ENCODE results near the gene CLDN12.
A peak's percentile ranks its signal among the peaks of the same experiment; 100 is the strongest.

The CLDN12 gene

DNA sequence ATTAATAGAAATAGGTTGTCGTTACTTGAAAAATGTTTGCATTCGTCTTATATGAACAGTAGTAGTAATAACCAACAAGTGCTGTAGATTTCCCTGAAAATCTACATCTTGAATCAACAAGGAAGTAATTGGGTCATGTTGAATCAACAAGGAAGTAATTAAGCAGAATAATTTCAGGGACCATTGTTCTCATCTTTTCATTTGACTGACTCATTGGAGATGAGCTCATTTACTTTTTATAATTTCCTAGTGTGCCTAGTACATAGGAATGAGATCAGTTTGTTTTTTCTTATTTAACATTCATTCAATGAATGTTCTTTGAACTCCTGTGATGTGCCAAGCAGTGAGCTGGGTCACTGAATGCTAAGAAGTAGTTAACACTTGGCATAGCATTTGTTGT lies 8.2 kb downstream of the CLDN12 start (continued):
- TF ChIP-seq, protein P1, sequence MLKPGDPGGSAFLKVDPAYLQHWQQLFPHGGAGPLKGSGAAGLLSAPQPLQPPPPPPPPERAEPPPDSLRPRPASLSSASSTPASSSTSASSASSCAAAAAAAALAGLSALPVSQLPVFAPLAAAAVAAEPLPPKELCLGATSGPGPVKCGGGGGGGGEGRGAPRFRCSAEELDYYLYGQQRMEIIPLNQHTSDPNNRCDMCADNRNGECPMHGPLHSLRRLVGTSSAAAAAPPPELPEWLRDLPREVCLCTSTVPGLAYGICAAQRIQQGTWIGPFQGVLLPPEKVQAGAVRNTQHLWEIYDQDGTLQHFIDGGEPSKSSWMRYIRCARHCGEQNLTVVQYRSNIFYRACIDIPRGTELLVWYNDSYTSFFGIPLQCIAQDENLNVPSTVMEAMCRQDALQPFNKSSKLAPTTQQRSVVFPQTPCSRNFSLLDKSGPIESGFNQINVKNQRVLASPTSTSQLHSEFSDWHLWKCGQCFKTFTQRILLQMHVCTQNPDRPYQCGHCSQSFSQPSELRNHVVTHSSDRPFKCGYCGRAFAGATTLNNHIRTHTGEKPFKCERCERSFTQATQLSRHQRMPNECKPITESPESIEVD (tag by site-specific recombination; IDR thresholded peaks at IDR 0.05), result peak; percentile 49
- TF ChIP-seq ZNF184 (tag by site-specific recombination; IDR thresholded peaks at IDR 0.05) (0 out of 2 replicates have a peak, but pooled peaks have one; percentile 17), YY2 (tag by site-specific recombination; IDR thresholded peaks at IDR 0.05) (no peak)

DNA sequence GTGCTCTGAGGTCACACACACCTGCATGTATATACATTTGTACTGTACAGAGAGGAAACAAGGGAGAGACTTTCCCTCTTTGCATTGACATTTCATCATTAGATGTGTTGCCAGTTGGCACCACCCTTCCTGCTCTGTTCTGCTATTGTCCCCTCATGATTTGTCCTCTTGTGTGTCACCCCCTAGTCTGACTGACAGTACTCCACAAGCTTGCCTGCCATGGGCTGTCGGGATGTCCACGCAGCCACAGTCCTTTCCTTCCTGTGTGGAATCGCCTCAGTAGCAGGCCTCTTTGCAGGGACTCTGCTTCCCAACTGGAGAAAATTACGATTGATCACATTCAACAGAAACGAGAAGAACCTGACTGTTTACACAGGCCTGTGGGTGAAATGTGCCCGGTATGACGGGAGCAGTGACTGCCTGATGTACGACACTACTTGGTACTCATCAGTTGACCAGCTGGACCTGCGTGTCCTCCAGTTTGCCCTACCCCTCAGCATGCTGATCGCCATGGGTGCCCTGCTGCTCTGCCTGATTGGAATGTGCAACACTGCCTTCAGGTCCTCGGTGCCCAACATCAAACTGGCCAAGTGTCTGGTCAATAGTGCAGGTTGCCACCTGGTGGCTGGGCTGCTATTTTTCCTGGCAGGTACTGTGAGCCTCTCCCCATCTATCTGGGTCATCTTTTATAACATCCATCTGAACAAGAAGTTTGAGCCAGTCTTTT lies 9.4 kb downstream of the CLDN12 start:
- POLR2A ChIA-PET, result no interaction called here
- H3K36me3 ChIP-seq (ENCODE audit: control insufficient read depth in 2 of 2, insufficient read depth in 1 of 2, low read length in 2 of 2), result peaks cover 4 to 33% of the 10 kb centered on the region in 2 experiments; a peak in 2 of 3 replicates
- CTCF ChIA-PET, result interaction anchor here (0.8 to 1.1 kb wide), 4 partner anchors 15 to 115 kb away, joined by 3 to 6 read pairs (median 4); no protein-coding TSS in a partner anchor
- TF ChIP-seq ZNF23 (tag by site-specific recombination; IDR thresholded peaks at IDR 0.05; ENCODE audit: borderline replicate concordance) (no peak), ZFP37 (tag by site-specific recombination; IDR thresholded peaks at IDR 0.05) (no peak), ZNF274 (IDR thresholded peaks at IDR 0.05; ENCODE audit: low read length) (no peak), ZNF274 (tag by site-specific recombination; IDR thresholded peaks at IDR 0.05; ENCODE audit: borderline replicate concordance) (no peak), GLIS1 (tag by site-specific recombination; IDR thresholded peaks at IDR 0.05) (no peak), ZNF560 (tag by site-specific recombination; IDR thresholded peaks at IDR 0.05; ENCODE audit: borderline replicate concordance) (no peak), ZNF621 (tag by site-specific recombination; IDR thresholded peaks at IDR 0.05) (no peak), ZNF391 (tag by site-specific recombination; IDR thresholded peaks at IDR 0.05; ENCODE audit: borderline replicate concordance, low read depth) (no peak), EGR2 (tag by site-specific recombination; IDR thresholded peaks at IDR 0.05; ENCODE audit: low read depth) (no peak), REPIN1 (tag by site-specific recombination; IDR thresholded peaks at IDR 0.05; ENCODE audit: low read depth) (no peak), MZF1 (tag by site-specific recombination; IDR thresholded peaks at IDR 0.05; ENCODE audit: borderline replicate concordance) (no peak), ZNF600 (tag by site-specific recombination; IDR thresholded peaks at IDR 0.05) (no peak)
- TF ChIP-seq, protein P2, sequence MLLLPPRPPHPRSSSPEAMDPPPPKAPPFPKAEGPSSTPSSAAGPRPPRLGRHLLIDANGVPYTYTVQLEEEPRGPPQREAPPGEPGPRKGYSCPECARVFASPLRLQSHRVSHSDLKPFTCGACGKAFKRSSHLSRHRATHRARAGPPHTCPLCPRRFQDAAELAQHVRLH (tag by site-specific recombination; IDR thresholded peaks at IDR 0.05), result no peak
- TF ChIP-seq, protein P3, sequence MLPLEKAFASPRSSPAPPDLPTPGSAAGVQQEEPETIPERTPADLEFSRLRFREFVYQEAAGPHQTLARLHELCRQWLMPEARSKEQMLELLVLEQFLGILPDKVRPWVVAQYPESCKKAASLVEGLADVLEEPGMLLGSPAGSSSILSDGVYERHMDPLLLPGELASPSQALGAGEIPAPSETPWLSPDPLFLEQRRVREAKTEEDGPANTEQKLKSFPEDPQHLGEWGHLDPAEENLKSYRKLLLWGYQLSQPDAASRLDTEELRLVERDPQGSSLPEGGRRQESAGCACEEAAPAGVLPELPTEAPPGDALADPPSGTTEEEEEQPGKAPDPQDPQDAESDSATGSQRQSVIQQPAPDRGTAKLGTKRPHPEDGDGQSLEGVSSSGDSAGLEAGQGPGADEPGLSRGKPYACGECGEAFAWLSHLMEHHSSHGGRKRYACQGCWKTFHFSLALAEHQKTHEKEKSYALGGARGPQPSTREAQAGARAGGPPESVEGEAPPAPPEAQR (tag by site-specific recombination; IDR thresholded peaks at IDR 0.05), result no peak
- TF ChIP-seq, protein P4, sequence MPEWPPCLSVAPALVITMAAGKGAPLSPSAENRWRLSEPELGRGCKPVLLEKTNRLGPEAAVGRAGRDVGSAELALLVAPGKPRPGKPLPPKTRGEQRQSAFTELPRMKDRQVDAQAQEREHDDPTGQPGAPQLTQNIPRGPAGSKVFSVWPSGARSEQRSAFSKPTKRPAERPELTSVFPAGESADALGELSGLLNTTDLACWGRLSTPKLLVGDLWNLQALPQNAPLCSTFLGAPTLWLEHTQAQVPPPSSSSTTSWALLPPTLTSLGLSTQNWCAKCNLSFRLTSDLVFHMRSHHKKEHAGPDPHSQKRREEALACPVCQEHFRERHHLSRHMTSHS (tag by site-specific recombination; IDR thresholded peaks at IDR 0.05), result no peak
- TF ChIP-seq, protein P5, sequence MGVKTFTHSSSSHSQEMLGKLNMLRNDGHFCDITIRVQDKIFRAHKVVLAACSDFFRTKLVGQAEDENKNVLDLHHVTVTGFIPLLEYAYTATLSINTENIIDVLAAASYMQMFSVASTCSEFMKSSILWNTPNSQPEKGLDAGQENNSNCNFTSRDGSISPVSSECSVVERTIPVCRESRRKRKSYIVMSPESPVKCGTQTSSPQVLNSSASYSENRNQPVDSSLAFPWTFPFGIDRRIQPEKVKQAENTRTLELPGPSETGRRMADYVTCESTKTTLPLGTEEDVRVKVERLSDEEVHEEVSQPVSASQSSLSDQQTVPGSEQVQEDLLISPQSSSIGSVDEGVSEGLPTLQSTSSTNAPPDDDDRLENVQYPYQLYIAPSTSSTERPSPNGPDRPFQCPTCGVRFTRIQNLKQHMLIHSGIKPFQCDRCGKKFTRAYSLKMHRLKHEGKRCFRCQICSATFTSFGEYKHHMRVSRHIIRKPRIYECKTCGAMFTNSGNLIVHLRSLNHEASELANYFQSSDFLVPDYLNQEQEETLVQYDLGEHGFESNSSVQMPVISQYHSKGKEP (tag by site-specific recombination; IDR thresholded peaks at IDR 0.05), result no peak
- TF ChIP-seq, protein P6, sequence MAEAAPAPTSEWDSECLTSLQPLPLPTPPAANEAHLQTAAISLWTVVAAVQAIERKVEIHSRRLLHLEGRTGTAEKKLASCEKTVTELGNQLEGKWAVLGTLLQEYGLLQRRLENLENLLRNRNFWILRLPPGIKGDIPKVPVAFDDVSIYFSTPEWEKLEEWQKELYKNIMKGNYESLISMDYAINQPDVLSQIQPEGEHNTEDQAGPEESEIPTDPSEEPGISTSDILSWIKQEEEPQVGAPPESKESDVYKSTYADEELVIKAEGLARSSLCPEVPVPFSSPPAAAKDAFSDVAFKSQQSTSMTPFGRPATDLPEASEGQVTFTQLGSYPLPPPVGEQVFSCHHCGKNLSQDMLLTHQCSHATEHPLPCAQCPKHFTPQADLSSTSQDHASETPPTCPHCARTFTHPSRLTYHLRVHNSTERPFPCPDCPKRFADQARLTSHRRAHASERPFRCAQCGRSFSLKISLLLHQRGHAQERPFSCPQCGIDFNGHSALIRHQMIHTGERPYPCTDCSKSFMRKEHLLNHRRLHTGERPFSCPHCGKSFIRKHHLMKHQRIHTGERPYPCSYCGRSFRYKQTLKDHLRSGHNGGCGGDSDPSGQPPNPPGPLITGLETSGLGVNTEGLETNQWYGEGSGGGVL (tag by site-specific recombination; IDR thresholded peaks at IDR 0.05), result no peak
- TF ChIP-seq, protein P7, sequence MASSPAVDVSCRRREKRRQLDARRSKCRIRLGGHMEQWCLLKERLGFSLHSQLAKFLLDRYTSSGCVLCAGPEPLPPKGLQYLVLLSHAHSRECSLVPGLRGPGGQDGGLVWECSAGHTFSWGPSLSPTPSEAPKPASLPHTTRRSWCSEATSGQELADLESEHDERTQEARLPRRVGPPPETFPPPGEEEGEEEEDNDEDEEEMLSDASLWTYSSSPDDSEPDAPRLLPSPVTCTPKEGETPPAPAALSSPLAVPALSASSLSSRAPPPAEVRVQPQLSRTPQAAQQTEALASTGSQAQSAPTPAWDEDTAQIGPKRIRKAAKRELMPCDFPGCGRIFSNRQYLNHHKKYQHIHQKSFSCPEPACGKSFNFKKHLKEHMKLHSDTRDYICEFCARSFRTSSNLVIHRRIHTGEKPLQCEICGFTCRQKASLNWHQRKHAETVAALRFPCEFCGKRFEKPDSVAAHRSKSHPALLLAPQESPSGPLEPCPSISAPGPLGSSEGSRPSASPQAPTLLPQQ (tag by site-specific recombination; IDR thresholded peaks at IDR 0.05), result no peak
- TF ChIP-seq, protein P8, sequence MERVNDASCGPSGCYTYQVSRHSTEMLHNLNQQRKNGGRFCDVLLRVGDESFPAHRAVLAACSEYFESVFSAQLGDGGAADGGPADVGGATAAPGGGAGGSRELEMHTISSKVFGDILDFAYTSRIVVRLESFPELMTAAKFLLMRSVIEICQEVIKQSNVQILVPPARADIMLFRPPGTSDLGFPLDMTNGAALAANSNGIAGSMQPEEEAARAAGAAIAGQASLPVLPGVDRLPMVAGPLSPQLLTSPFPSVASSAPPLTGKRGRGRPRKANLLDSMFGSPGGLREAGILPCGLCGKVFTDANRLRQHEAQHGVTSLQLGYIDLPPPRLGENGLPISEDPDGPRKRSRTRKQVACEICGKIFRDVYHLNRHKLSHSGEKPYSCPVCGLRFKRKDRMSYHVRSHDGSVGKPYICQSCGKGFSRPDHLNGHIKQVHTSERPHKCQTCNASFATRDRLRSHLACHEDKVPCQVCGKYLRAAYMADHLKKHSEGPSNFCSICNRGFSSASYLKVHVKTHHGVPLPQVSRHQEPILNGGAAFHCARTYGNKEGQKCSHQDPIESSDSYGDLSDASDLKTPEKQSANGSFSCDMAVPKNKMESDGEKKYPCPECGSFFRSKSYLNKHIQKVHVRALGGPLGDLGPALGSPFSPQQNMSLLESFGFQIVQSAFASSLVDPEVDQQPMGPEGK (tag by site-specific recombination; IDR thresholded peaks at IDR 0.05), result no peak

More for the DNA sequence above, 9.4 kb downstream of the CLDN12 start:
- Histone ChIP-seq H3K27ac (ENCODE audit: extremely low read depth, low read depth, low read length) (no peak overlapping the region), H3K4me1 (ENCODE audit: control insufficient read depth, insufficient read depth, low read length) (no peaks in the 10 kb centered on the region), H3K9me3 (ENCODE audit: control insufficient read depth, insufficient read depth, low read depth, low read length) (no peaks in the 10 kb centered on the region), H3K4me3 (ENCODE audit: low read depth, low read length) (no peak overlapping the region)

All from HEK293 (cell line).